IMR-90 (cell line): ENCODE measurements around the gene PCDHGA3. TPM values are rescaled to one million over a fixed set of nuclear protein-coding genes. Genes with fewer than 3 reads are reported as not detected.

Experiments used
- ATAC-seq: fragments of 200-7000 bp; cut with Tn5 transposase; 2 replicates; pipeline ENCODE4 v1.9.1; 2020; ENCODE audit warnings: low read depth, mild to moderate bottlenecking, moderate library complexity
- BruUV-seq: library from RNA; stranded (reverse); fragments of 400-500 nt; replicated peaks from 2 replicates; lab custom pipeline; 2021; lab: Mats Ljungman, UMichigan
- CTCF ChIA-PET: fragments of 300-600 bp; formaldehyde crosslinking; extraction: SDS; loops from one replicate; lab custom pipeline; 2021; ENCODE audit warnings: antibody characterized with exemption; lab: Yijun Ruan, JAX
- POLR2A ChIA-PET: fragments of 300-600 bp; sonication (Branson Sonifier 250); formaldehyde crosslinking; loops from one replicate; lab custom pipeline; 2022; ENCODE audit warnings: antibody characterized with exemption; ENCODE audit not compliant: unreplicated experiment; lab: Charles Lee
- DNase-seq: peaks from one replicate; pipeline ENCODE4 v3.0.0; 2013
- H2AFZ ChIP-seq: replicated peaks from 2 replicates; pipeline ENCODE3; 2013; ENCODE audit warnings: low read length, mild to moderate bottlenecking; ENCODE audit not compliant: poor library complexity
- H2AK5ac ChIP-seq: 2 replicates; pipeline ENCODE4 v1.6.1; 2013; ENCODE audit warnings: low read depth, low read length, inconsistent platforms
- H2AK9ac ChIP-seq: replicated peaks from 2 replicates; pipeline ENCODE3; 2013; ENCODE audit warnings: mild to moderate bottlenecking, low read depth, low read length, moderate library complexity; ENCODE audit not compliant: poor library complexity
- H2BK120ac ChIP-seq: 2 replicates; pipeline ENCODE4 v1.6.1; 2013; ENCODE audit warnings: low read depth, low read length, inconsistent platforms
- H2BK15ac ChIP-seq: 3 replicates; pipeline ENCODE4 v1.6.1; 2013; ENCODE audit warnings: low read depth, low read length, inconsistent platforms
- H2BK20ac ChIP-seq: 2 replicates; pipeline ENCODE4 v1.6.1; 2013; ENCODE audit warnings: low read depth, mild to moderate bottlenecking, inconsistent platforms, low read length, moderate library complexity
- H2BK5ac ChIP-seq: 2 replicates; pipeline ENCODE4 v1.6.1; 2013; ENCODE audit warnings: mild to moderate bottlenecking, low read depth, low read length, inconsistent platforms; ENCODE audit not compliant: poor library complexity, severe bottlenecking
- H3K14ac ChIP-seq: replicated peaks from 2 replicates; pipeline ENCODE4 v1.6.1; 2013; ENCODE audit warnings: low read depth, low read length, inconsistent platforms
- H3K18ac ChIP-seq: 2 replicates; pipeline ENCODE4 v1.6.1; 2013; ENCODE audit warnings: low read depth, low read length, control low read depth
- H3K23ac ChIP-seq: 2 replicates; pipeline ENCODE4 v1.6.1; 2013; ENCODE audit warnings: low read depth, low read length, inconsistent platforms
- H3K27ac ChIP-seq: 2 replicates; pipeline ENCODE4 v1.5.1; 2013; ENCODE audit warnings: mild to moderate bottlenecking, control low read depth, low read length; ENCODE audit not compliant: insufficient read depth
- H3K27me3 ChIP-seq: 2 replicates; pipeline ENCODE4 v1.6.1; 2013; ENCODE audit warnings: low read length; ENCODE audit not compliant: control insufficient read depth, insufficient read depth
- H3K36me3 ChIP-seq: 2 replicates; pipeline ENCODE4 v1.6.1; 2013; ENCODE audit warnings: low read length, mixed read lengths; ENCODE audit not compliant: control insufficient read depth, insufficient read depth
- H3K4ac ChIP-seq: 2 replicates; pipeline ENCODE4 v1.6.1; 2013; ENCODE audit warnings: low read depth, low read length, inconsistent platforms
- H3K4me1 ChIP-seq: 2 replicates; pipeline ENCODE4 v1.6.1; 2013; ENCODE audit warnings: low read length, mixed read lengths; ENCODE audit not compliant: control insufficient read depth, insufficient read depth
- H3K4me2 ChIP-seq: 2 replicates; pipeline ENCODE4 v1.6.1; 2013; ENCODE audit warnings: low read depth, mild to moderate bottlenecking, control low read depth, low read length, moderate library complexity
- H3K4me3 ChIP-seq: 2 replicates; pipeline ENCODE4 v1.5.1; 2013; ENCODE audit warnings: low read depth, mild to moderate bottlenecking, control low read depth, low read length, moderate library complexity; ENCODE audit not compliant: insufficient read depth
- H3K56ac ChIP-seq: 2 replicates; pipeline ENCODE4 v1.6.1; 2013; ENCODE audit warnings: low read length, inconsistent platforms; ENCODE audit not compliant: insufficient read depth; ENCODE audit errors: extremely low read depth
- H3K79me1 ChIP-seq, 2 experiments: 2 replicates each; pipeline ENCODE4 v1.6.1; 2013; ENCODE audit warnings: low read length in 2 of 2, inconsistent platforms in 1 of 2, low read depth in 1 of 2
- H3K9ac ChIP-seq: 2 replicates; pipeline ENCODE4 v1.6.1; 2013; ENCODE audit warnings: low read depth, low read length, control low read depth
- H3K9me1 ChIP-seq: 2 replicates; pipeline ENCODE4 v1.6.1; 2013; ENCODE audit warnings: low read length, inconsistent platforms; ENCODE audit not compliant: insufficient read depth
- H3K9me3 ChIP-seq: 2 replicates; pipeline ENCODE4 v1.6.1; 2013; ENCODE audit warnings: low read length; ENCODE audit not compliant: control insufficient read depth, insufficient read depth
- H4K20me1 ChIP-seq: 2 replicates; pipeline ENCODE4 v1.6.1; 2013; ENCODE audit warnings: low read length, inconsistent platforms; ENCODE audit not compliant: insufficient read depth
- H4K5ac ChIP-seq: 2 replicates; pipeline ENCODE4 v1.6.1; 2013; ENCODE audit warnings: mild to moderate bottlenecking, low read depth, low read length, control low read depth
- H4K8ac ChIP-seq, 2 experiments: 2 replicates each; pipeline ENCODE4 v1.6.1; 2013; ENCODE audit warnings: low read depth in 2 of 2, low read length in 2 of 2, control low read depth in 1 of 2, inconsistent platforms in 1 of 2
- H4K91ac ChIP-seq: 2 replicates; pipeline ENCODE4 v1.6.1; 2013; ENCODE audit warnings: low read depth, low read length, inconsistent platforms; ENCODE audit not compliant: insufficient read depth
- NFE2L2 ChIP-seq: fragments of 150-350 bp; IDR thresholded peaks from 2 replicates; pipeline ENCODE4 v1.6.1; 2016; ENCODE audit warnings: low read depth, mild to moderate bottlenecking, low read length
- RAD21 ChIP-seq: IDR thresholded peaks from 2 replicates; pipeline ENCODE4 v1.6.1; 2012; ENCODE audit warnings: low read length, improper control_type of control experiment
- SMC3 ChIP-seq: fragments of 150-350 bp; IDR thresholded peaks from 2 replicates; pipeline ENCODE4 v1.6.1; 2016; ENCODE audit warnings: low read depth, mild to moderate bottlenecking, antibody characterized with exemption, low read length, moderate library complexity
- WGBS, 2 experiments: methylation state at CpG; one replicate each; pipeline versions ENCODE4 v1.1.5 to v1.1.7; 2013; ENCODE audit warnings: missing lambda C conversion rate in 2 of 2; ENCODE audit not compliant: insufficient read length in 1 of 2; ENCODE audit errors: extremely low coverage in 2 of 2; 5-methylcytosine and 5-hydroxymethylcytosine counted together
- dilution Hi-C: fragments of 300-500 bp; cut with HindIII; formaldehyde crosslinking; loops from one replicate; pipeline ENCODE4 v1.14.3; 2018; ENCODE audit warnings: low sequenced_read_pairs; ENCODE audit not compliant: unreplicated experiment
- in situ Hi-C: fragments of 300-500 bp; cut with MboI; formaldehyde crosslinking; loops from 3 replicates; pipeline ENCODE4 v1.14.3; 2019; ENCODE audit warnings: low sequenced_read_pairs, inconsistent platforms, mixed read lengths
- intact Hi-C: fragments of 100-400 bp; cut with micrococcal nuclease; formaldehyde crosslinking; loops from 2 replicates; pipeline ENCODE4 v1.10.0; 2022
- polyA plus RNA-seq, 3 experiments: library from polyadenylated mRNA; depleted of rRNA; stranded (reverse); fragments of >200 nt; gene quantifications; 2 replicates each; pipeline ENCODE4 v1.2.3, GENCODE V29; 2012; ENCODE audit warnings: low replicate concordance in 1 of 3
- total RNA-seq: library from RNA; depleted of rRNA; stranded (reverse); fragments of >200 nt; gene quantifications from 2 replicates; pipeline ENCODE4 v1.2.3, GENCODE V29; 2012
- TF ChIP-seq, protein P1 (sequence below): conservative IDR thresholded peaks from 2 replicates; pipeline ENCODE4 v1.5.1; 2012; ENCODE audit warnings: mild to moderate bottlenecking, low read depth, low read length, improper control_type of control experiment

PCDHGA3 gene
- total and polyA plus RNA-seq, 2 of the 4 experiments (the other 2 are of a cell fraction) = 1.4 to 1.6 TPM

DNA sequence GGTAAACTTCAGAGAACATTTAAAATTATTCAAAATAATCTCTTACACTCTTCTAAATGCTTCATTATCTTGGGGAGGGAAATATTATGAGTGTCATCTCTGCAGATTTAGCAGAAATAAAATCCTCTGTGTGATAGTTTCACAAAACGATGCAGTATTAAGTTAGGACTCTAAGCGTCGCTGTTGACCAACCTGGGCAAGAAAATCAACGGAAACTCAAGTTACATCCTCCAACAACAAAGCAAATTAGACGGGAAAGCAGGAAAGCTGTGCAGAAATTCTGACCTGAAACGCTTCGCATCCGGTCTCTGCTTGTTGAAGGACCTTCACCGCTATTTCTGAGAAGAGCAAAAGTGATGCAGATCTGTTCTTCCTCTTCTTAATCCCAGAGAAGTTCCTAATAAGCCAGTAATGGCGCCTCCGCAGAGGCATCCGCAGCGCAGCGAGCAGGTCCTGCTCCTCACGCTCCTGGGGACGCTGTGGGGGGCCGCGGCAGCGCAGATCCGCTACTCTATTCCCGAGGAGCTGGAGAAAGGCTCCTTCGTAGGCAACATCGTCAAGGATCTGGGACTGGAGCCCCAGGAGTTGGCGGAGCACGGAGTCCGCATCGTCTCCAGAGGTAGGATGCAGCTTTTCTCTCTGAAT lies 30.2 kb downstream of the PCDHGA3 start, which contains the start of gene PCDHGA6:
Gene PCDHGA6 (plus strand): TSS at position 219 of the 645 bp plus-strand sequence. CDS start 193 bp downstream, at position 412.
- Histone ChIP-seq H3K4me2 (peak within 1 kb of the TSS; percentile 60), H3K79me1 (no peaks in the 10 kb centered on the region), H3K27me3 (no peaks in the 10 kb centered on the region), H4K8ac (0 out of 4 replicates have a peak within 1 kb of the TSS, but pooled peaks of 1 of the 2 experiments have one; percentile 20), H4K5ac (peak within 1 kb of the TSS; percentile 63; the same call in 1 of the 2 replicates), H3K9me3 (peaks cover 61% of the 10 kb centered on the region), H2BK20ac (no peak within 1 kb of the TSS), H2BK5ac (no peak within 1 kb of the TSS), H3K18ac (peak within 1 kb of the TSS; percentile 42; the same call in 1 of the 2 replicates), H3K4me1 (no peaks in the 10 kb centered on the region), H3K9me1 (no peaks in the 10 kb centered on the region), H3K4me3 (peak within 1 kb of the TSS; percentile 52), H3K23ac (no peak within 1 kb of the TSS), H3K9ac (peak within 1 kb of the TSS; percentile 76), H2BK15ac (no peak within 1 kb of the TSS), H2BK120ac (no peak within 1 kb of the TSS), H2AFZ (peak within 1 kb of the TSS; percentile 81), H4K91ac (no peak within 1 kb of the TSS), H2AK9ac (no peak within 1 kb of the TSS), H4K20me1 (no peaks in the 10 kb centered on the region), H3K14ac (no peak within 1 kb of the TSS), H3K4ac (0 out of 2 replicates have a peak within 1 kb of the TSS, but pooled peaks have one; percentile 19), H3K27ac (peak within 1 kb of the TSS; percentile 18; the same call in 1 of the 2 replicates), H3K36me3 (peaks cover 23% of the 10 kb centered on the region), H3K56ac (no peak within 1 kb of the TSS), H2AK5ac (no peak within 1 kb of the TSS)
- ChIA-PET CTCF (interaction anchor here (0.6 to 1.3 kb wide), 5 partner anchors 17 to 190 kb away, joined by 3 to 7 read pairs (median 4); no protein-coding TSS in a partner anchor), POLR2A (no interaction called here)
- ATAC-seq (peak; percentile 58; the same call in 1 of the 2 replicates), DNase-seq (peak; percentile 58)
- intact Hi-C loops (no loop called here), dilution Hi-C loops (no loop called here), in situ Hi-C loops (no loop called here)
- no TSS peak for BruUV-seq
- TF ChIP-seq NFE2L2 = no peak
- TF ChIP-seq SMC3 = peak; percentile 29; the same call in 1 of the 2 replicates
- TF ChIP-seq, protein P1, sequence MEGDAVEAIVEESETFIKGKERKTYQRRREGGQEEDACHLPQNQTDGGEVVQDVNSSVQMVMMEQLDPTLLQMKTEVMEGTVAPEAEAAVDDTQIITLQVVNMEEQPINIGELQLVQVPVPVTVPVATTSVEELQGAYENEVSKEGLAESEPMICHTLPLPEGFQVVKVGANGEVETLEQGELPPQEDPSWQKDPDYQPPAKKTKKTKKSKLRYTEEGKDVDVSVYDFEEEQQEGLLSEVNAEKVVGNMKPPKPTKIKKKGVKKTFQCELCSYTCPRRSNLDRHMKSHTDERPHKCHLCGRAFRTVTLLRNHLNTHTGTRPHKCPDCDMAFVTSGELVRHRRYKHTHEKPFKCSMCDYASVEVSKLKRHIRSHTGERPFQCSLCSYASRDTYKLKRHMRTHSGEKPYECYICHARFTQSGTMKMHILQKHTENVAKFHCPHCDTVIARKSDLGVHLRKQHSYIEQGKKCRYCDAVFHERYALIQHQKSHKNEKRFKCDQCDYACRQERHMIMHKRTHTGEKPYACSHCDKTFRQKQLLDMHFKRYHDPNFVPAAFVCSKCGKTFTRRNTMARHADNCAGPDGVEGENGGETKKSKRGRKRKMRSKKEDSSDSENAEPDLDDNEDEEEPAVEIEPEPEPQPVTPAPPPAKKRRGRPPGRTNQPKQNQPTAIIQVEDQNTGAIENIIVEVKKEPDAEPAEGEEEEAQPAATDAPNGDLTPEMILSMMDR = peak; percentile 53
- TF ChIP-seq RAD21 = peak; percentile 52
- 29% methylated on average over 11 of the region's 27 CpGs; no CpG with 5 or more reads in 1 of the 2 experiments for WGBS, 2 experiments
